GM19463 (cell line): Measurements from ENCODE around the gene DCLK1.

Source experiments
- ATAC-seq: cut with Tn5 transposase; IDR thresholded peaks from one replicate; pipeline ENCODE4 v1.9.1; 2021; ENCODE audit warnings: mild to moderate bottlenecking, moderate library complexity; ENCODE audit not compliant: unreplicated experiment

Gene DCLK1

DNA sequence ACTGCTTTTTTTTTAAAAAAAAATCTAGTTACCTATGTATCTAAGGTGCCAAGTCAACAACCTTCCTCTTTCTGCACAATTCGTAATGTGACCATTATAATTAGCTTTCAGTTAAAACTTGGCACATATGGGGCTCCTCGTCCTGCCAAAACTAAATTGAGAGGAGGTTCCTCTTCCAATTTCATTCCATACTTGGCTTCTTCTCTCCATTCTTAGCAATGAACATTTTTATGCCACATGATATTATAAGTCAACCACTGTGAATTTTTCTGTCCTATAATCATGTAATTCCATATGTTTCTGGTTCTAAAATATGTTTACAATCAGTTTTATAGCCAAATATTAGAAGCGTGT lies 177.0 kb downstream of the DCLK1 start:
- no peak for ATAC-seq

DNA sequence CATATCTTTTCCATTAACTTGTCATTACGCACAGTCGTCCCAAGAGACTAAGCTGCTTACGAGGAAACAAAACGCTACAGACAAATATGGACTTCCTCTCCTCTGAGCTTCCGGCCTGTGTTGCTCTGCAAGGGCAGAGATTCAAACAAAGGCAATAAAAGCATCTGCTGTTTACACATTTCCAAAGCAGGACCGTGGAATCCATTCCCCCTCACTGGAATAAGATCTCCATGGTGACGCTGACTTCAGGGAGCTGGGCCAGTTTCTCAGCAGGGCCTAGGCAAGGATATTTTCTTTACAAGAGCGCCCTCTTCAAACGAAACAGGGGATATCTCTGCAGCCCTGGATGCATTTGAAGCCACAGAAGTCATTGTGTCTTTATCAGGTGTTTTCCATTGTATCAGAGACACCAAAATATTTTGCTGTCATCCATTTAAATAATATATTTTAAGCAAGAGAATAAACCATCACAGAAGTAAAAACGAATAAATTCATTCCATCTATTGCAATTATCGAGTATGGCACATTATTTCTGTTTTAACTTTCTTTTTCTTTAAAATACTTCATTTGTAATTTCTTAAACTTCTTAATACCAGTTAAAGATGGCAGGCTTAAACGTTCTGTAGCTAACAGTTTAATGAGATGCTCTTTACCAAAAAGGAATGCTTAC lies 177.5 kb downstream of the DCLK1 start:
- ATAC-seq: peak; percentile 44

DNA sequence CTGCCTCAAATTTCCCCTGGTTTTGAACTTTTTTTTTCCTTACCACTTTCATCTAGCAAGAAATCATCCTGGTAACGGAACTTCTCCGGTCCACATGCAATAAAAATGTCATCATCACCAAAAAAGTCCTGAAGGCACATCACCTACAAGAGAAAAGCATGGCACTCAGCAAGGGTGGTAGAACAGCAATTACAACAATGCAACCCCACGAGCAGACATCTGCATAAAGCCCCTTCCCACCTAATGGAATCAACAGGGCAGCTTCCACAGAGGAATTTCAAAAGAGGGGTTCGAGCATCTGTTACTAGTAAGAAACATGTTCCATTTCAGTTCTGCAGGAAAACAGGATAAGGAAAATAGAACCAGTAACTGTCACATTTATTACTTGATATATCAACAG lies 183.9 kb downstream of the DCLK1 start:
- no peak for ATAC-seq

DNA sequence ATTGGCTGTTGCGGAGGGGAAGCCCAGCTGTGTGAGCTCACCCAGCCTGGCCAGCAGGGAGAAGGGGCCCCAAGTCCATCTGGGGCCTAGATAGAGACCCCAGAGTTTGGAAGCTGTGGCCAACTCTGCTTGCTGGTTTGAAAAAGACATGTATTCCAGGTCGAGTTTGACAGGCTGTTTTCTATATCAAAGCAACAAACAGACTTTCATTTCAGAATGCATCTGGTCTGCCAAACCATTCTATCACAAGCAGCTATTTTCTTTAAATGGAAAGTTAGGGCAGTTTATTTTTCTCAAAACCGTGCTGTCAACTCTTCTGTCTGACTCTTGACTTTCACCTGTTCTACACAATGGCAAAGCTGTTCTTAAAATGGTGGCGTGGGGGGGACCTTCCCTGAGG lies 185.8 kb downstream of the DCLK1 start:
- no peak for ATAC-seq

DNA sequence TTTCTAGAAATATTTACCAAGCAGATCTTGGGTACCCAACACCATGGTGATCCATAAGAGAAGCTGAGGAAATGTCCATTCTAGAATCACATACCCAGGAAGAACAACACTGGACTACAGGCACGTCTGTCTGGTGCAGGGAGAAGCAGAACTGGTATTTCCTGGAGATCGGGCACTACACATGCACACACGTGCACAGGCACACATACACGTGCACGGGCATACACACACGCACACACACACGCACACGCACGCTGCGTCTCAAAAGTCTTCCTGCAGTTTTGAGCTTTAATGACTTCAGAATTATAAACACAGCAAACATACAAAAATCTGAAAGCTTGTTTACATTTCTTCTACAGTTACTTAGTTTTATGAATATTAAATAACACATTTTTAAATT lies 189.8 kb downstream of the DCLK1 start:
- no peak for ATAC-seq

DNA sequence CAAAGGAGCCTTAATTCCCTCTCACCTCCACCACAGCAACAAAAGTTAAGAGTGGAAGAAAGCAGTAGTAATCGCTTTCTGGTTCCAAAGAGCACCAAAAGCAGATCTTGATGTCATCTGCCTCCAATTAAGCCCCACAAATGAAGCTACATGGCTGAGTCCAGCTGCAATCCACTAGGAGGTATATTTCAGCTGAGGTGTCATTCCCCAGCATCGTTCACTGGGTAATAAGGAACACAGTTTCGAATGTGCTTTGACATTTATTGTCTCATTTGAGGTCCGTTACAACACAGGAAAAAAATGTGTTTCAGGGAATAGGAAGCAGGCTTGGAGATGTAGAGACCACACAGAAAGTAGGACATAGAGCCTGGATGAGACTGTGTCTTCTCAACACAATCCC lies 190.4 kb downstream of the DCLK1 start:
- no peak for ATAC-seq

DNA sequence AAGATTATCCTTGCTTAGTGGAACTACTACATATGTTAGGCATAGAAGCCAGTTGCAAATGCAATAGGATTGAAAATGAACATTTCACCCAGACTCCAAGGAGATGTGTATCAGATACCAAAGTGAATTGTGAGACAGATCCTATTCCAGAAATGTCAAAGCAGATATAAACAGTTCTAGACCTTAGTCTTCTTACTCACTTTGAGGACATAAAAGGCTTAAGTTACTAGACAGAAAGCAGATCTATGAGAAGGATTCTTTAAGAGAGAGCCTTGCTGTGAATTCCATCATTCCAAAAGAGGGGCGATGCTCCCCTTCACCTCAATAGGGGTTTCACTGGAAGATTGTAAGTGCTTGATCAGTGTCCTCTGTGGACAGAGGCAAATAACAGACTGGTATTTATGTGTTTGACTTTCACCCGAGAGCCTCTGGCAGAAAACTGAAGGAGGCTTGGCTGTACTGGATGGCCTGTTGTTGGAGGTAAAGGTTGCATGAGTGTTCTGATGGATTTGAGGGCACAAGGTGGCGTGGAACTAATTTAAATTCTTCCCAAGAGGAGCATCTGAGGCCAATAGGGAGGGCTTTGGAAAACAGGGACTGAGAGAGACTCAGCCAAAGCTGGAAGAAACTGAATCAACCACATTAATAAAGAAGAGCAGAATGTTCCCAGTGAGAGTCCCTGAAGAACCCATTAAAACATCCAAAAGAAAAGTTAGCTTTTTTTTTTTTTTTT lies 194.8 kb downstream of the DCLK1 start:
- no peak for ATAC-seq

DNA sequence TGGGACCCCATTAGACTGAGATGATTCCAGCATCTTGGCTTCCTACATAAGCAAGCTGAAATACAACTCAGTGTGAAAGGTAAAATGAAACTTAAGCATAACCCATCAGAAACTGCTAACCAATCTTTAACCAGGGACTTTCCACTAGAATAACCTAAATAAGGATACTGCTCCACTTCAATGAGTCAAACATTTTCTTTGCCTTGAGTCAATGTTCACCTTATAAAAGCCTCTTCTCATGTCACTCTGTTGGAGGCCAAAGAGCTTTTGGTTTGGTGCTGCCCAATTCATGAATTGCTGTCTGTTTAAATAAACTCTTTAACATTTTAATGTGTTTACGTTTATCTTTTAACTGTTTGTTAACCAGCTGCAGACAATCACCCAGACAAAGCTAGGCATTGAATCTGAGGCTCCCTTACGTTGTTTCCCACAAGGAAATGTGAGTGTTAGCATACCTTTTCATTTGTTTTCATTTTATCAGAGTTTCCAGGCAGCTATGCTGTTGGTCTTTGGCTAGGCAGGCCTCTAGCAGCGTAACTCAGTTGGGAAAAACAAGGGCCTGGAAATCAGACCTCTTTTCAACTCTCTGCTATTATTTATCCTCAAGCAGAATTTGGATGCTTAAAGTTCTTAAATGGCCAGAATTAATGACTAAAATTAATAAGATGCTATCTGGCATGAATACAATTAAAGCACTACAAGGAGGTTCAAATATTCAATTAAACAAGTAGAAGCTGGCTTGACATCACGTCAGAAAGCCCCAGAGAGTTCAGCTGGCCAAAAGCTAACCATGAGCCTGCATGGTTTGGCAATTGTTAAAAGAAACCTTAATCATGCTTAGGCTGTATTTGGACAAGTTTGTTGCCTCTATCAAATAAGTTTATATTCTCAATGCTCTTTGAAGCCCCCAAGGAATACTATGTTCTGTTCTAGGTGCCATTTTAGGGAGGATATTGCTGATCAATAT lies 200.2 kb downstream of the DCLK1 start:
- peak; percentile 77 for ATAC-seq

DNA sequence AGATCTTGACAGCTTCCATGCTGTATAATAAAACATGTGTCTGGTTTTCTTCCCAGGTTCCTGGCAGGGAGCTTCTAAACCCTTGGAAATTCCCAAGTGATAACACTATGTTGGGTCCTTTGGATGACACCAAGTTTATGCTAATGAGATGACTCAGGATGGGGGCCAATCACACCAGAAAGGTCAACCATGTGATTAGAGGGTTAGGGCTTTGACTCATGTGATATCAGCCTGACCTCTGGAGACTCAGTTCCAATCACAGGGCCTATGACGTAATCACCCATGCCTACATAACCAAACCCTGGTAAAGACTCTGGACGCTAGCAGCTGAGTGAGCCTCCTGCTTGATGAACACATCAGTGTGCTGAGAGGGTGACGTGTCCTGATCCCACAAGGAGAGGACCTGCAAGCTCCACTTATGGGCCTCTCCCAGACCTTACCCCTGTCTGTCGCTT lies 203.6 kb downstream of the DCLK1 start:
- no peak for ATAC-seq

DNA sequence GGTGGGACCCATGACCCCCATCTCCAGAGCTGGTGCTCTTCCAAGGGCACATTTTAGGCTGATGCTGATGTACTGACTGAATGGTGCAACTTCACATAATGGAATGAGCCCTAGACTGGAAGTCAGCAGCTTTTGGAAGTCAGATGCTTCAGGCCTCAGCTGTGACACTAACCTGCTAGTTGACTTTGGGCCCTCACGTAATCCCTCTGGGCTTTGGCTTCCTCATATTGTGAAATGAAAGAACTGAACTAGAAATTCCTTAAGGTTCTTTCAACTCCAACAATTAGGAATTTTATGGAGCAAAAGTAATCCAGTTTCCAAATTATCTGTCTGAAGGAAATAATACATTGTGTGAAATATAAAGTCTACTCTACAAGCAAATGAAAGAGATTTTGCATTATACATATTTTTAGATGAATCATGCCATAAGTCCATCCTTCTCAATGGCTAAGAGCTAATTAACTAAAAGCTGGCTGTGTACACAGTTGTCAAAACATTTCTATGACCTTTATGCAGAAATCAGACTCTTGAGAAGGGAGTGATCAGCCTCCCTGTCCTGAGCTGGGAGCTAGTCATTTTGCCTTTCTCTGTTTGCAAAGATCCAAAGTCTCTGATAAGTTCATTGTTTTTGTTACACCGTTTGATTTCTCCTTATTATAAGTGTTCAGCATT lies 204.2 kb downstream of the DCLK1 start:
- no peak for ATAC-seq

DNA sequence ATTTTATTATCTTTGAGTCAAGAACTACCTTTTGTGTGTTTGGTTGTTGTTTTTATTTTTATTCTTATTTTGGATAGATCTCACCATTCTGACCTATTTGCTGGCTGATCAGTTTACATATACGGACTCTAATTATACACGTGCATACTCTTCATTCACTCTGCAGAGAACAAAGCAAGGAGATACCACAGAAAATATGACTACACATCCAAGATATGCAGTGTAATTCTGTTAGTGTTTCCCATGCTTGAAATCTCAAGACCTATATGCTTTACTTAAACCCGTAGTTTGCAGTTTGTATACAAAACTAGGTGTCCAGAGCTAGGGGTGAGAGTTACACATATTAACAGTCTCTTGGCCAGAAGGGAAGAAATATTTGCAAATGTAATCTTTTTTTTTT lies 205.5 kb downstream of the DCLK1 start:
- no peak for ATAC-seq

DNA sequence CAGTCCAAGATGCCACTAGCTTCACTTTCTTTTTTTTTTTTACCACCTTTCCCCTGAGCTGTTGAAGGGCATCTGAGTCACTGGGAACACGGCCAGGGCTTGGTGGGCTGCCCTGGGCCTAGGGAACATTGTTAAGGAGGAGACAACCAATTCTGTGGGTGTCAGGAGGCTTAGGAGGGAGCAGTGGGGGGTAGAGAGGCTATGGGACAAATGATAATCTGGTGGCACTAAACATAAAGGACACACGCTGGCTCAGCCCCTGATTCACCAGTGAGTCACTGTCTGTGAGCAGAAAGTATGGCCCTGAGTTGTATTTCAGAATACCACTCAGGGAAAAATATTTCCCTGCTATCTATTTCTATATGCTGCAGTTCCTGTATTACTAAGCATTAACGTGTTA lies 207.8 kb downstream of the DCLK1 start:
- no peak for ATAC-seq

DNA sequence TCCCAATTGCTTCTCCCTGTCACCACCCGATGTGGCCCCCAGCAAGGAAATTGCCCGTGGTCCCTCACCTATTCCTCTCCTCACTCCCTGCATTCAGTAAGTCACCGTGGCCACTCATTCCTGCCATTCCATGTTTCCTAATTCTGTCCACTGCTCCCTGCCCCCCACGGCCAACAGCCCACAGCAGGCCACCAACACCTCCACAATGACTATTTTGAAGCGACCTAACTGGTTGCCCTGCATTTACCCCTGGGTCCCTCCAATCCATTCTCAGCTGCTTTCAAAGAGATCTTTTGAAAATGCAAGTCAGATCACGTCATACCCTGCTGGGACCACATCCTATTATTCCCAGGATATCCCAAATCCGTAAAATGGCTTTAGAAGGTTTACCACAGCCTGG lies 210.4 kb downstream of the DCLK1 start:
- no peak for ATAC-seq

DNA sequence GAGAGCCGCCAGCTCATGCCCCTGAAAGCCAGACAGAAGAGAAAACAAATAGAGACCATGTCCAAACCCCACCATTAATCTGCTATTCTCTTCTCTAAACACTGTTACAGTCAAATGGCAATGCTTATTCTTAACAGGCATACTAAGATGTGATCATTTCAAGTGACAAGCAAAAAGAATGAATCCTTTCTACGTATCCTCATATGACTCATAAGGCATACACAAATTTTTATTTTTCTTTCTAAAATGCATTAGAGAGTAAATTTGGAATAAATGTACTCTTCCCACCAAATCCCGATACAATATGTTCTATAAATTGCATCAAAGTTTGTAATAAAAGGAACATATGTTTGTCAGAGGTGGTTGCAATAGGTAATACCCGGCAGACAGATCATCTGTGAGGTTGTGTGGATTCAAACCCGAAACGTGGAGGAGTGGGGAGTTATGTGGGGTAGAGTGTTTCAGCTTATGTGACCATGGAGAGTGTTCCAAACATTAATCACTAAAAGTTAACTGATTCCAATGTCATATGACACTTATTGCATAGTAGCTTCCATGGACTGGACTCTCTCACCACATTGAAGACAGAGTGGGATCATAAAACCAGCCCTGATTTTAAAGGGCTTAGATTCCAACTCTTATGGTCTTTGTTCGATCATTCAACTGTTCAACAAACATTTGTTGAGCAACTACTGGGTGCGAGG lies 213.1 kb downstream of the DCLK1 start:
- no peak for ATAC-seq

DNA sequence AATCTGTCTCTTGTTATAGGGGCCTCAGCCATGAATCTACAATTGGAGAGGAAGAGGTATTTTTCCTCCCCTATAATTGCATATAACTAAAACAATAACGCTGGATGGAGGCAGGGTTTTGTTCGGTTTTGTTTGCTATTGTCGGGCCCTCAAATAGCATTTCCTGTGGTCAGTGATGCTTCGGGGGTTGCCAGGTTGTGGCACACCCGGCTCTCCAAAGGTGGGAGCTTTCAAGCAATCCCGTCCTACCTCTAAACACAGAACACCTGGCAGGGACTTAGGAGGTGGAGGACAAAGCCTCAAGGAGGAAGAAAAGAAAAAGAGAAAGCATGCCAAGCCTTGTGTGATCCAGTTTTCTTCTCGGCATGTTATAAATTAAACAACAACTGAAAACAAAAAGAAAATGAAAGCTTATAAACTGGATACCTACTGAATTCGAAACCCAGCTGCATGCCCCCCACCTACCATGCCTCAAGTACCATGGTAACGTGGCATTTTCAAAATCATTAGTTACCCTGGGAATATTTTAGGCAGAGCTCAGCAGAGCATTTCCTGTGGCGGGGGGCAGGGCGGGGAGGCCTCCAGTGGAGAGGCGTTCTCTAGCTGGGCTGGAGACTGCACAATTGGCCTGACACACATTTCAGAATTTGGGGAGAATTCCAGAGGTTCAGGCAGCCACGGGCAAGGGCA lies 213.8 kb downstream of the DCLK1 start:
- ATAC-seq: peak; percentile 67

DNA sequence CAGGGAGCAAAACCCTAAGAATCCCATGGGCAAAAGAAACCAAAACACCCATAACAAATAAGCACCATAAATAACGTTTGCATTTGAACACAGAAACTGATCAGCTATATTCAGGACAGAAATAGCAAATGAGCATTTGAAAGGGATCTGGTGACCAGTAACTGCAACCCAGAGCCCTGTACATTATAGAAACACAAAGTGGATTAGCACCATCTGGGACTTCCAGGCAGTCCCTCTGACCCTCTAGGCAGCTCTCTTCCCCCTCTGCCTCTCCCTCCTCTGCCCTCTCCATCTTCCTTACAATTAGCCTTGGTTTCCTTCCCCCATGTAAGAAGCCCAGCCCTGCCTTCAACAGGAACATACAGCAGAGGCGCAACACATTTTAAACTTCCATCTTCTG lies 215.0 kb downstream of the DCLK1 start:
- ATAC-seq: no peak

DNA sequence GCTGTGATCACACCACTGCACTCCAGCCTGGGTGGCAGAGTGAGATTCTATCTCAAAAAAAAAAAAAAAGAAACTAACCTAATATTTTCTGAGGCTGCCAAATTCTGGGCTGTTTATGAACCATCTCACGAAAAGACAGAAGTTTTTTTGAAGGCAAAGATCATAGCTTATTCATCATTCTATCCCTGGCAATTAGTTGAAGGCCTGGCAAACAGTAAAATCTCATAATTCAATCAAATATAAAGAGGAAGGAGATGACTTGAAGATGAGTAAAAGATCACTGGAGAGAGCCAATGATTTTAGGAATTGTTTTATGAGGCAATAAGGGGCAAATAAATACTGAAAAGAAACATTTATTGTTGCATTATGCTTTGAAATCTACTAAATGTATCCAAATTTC lies 216.5 kb downstream of the DCLK1 start:
- ATAC-seq: no peak

DNA sequence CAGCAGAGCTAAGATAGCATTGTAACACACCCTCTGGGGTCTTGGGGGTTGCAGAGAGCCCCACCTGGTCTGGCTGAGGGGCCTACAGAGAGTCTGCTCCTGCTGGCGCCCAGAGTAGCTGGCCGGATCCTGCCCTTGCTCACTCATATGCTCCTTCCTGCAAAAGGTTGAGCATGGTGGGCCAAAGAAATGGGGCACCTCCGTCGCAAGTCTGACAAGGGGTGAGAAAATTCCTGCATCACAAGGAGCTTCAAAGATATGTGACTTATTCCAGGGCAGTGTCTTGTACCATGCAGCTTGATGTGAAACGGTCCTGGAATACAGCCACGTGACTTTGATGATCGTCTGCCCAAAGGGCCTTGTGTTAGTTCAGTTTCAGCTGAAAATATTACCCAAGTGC lies 218.3 kb downstream of the DCLK1 start:
- no peak for ATAC-seq

DNA sequence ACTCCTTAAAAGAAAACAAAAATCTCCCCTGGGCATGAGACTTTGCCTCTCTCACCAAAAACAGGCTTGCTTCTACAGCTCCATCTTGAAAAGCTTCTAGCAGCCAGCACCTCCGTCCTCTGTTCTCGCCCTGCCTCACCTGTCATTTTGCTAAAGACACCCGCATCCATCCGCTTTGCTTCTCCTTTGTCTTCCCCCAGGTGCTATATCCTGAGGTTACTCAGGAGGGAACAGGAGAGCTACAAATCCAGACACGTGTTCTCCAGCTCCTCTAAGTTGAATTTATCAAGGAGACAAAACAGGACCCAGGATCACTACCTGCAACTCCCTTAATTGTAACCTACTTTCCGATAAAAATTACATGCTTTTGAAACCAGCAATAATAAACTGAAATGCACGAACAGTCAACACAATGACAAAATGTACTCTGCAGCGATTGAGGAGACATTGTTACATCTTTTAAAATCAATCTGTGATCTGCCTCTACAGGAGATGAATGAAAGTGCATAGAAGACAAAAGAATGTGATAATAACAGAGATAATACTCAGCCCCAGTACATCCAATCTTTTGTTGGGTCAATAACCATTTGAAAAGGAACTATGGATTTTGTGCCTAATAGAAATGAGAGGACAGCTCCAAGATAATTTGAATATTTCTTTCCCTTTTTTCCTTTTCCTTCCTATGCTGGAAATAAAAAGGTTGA lies 221.2 kb downstream of the DCLK1 start:
- ATAC-seq: no peak
